Esophagus muscularis mucosa (tissue), 4 donors: ENCODE measurements around the gene RTCA. TPM values are rescaled to one million over a fixed set of nuclear protein-coding genes. Genes with fewer than 3 reads are reported as not detected.
"Not testable (repeated sequence)": the region's sequence is repeated elsewhere in the genome, so short reads cannot be mapped to it uniquely, and the experiment has no call there.

Experiments
- DNase-seq: peaks from one replicate; pipeline ENCODE4 v3.0.0-alpha.2; 2017; ENCODE audit errors: extremely low spot score
- H3K27ac ChIP-seq, 4 donors: fragments of 200-600 bp; sonication (generic); replicated peaks in 1 of 4; 1 replicate in 3 of 4; 2 replicates in 1 of 4; pipeline ENCODE4 v1.5.1; 2016 to 2019; ENCODE audit warnings: mild to moderate bottlenecking in 1 of 4
- H3K27me3 ChIP-seq, 4 donors: fragments of 200-600 bp; sonication (generic); one replicate each; pipeline versions ENCODE4 v1.5.1 to v1.6.0; 2016 to 2019
- H3K36me3 ChIP-seq, 4 donors: fragments of 200-600 bp; sonication (generic); one replicate each; pipeline ENCODE4 v1.5.1; 2016 to 2019
- H3K4me1 ChIP-seq, 4 donors: fragments of 200-600 bp; sonication (generic); one replicate each; pipeline ENCODE4 v1.5.1; 2016 to 2019
- H3K4me3 ChIP-seq, 4 donors: fragments of 200-600 bp; sonication (generic); 1 replicate in 2 of 4; 2 replicates in 2 of 4; pipeline ENCODE4 v1.5.1; 2016 to 2019; ENCODE audit warnings: mild to moderate bottlenecking in 4 of 4, moderate library complexity in 1 of 4
- H3K9me3 ChIP-seq, 4 donors: fragments of 200-600 bp; sonication (generic); 1 replicate in 3 of 4; 2 replicates in 1 of 4; pipeline ENCODE4 v1.5.1; 2016 to 2019
- CTCF ChIP-seq, 3 experiments: fragments of 200-600 bp in 2 of 3; fragments of 450-650 bp in 1 of 3; sonication (generic) in 2 of 3; IDR thresholded peaks; one replicate each; pipeline ENCODE4 v1.5.1; 2017 to 2019; ENCODE audit warnings: antibody characterized with exemption in 3 of 3, mild to moderate bottlenecking in 2 of 3, moderate library complexity in 1 of 3
- EP300 ChIP-seq: sonication (generic); formaldehyde crosslinking; IDR thresholded peaks from one replicate; pipeline ENCODE4 v1.6.1; 2017; ENCODE audit warnings: antibody characterized with exemption
- POLR2A ChIP-seq: fragments of 450-650 bp; IDR thresholded peaks from one replicate; pipeline ENCODE4 v1.6.1; 2017; ENCODE audit warnings: antibody characterized with exemption, moderate library complexity, mild to moderate bottlenecking, low read depth
- POLR2AphosphoS5 ChIP-seq, 2 donors: sonication (generic); formaldehyde crosslinking; IDR thresholded peaks; one replicate each; pipeline ENCODE4 v1.6.1; 2017; ENCODE audit warnings: antibody characterized with exemption in 2 of 2
- WGBS: methylation state at CpG from one replicate; pipeline ENCODE4 v1.1.5; 2018; 5-methylcytosine and 5-hydroxymethylcytosine counted together
- intact Hi-C: fragments of 100-400 bp; cut with DNase I; formaldehyde crosslinking; loops from one replicate; pipeline ENCODE4 v1.15.1; 2023
- total RNA-seq, 4 donors: library from RNA; depleted of rRNA; stranded (reverse); fragments of >200 nt; gene quantifications; one replicate each; pipeline versions ENCODE4 v1.1.0 to v1.2.1, GENCODE V29; 2016

The RTCA gene
- total RNA-seq, 4 donors from 2014 or later: 18.7 to 22.0 (median 21.4) TPM

GRCh38 chr1:100250807-100251206, 15.2 kb upstream of the RTCA start:
- WGBS: 91% methylated on average over 3 of the region's 3 CpGs
- Histone ChIP-seq H3K27ac (peak overlapping the region in 1 of 4 donors; percentile 91), H3K4me1 (peaks cover 4 to 25% (median 20%) of the 10 kb centered on the region in 4 donors), H3K4me3 (no peak overlapping the region), H3K36me3 (no peaks in the 10 kb centered on the region), H3K27me3 (no peaks in the 10 kb centered on the region), H3K9me3 (no peaks in the 10 kb centered on the region)
- intact Hi-C loops: no loop called here
- TF ChIP-seq POLR2A (no peak), EP300 (no peak), CTCF (IDR thresholded peaks at IDR 0.05) (no peak), POLR2AphosphoS5 (IDR thresholded peaks at IDR 0.05) (no peak)
- no peak for DNase-seq

GRCh38 chr1:100252901-100253300, 13.1 kb upstream of the RTCA start:
- TF ChIP-seq EP300 (no peak), POLR2A (no peak), POLR2AphosphoS5 (IDR thresholded peaks at IDR 0.05) (no peak), CTCF (IDR thresholded peaks at IDR 0.05) (no peak)
- H3K27ac ChIP-seq: no peak overlapping the region
- intact Hi-C loops: no loop called here
- no peak overlapping the region for H3K4me3 ChIP-seq
- no peaks in the 10 kb centered on the region for H3K9me3 ChIP-seq
- WGBS: 84% methylated on average over 4 of the region's 4 CpGs
- H3K36me3 ChIP-seq: no peaks in the 10 kb centered on the region
- H3K27me3 ChIP-seq: peaks cover 0 to 3% (median 0%) of the 10 kb centered on the region in 4 donors
- H3K4me1 ChIP-seq: peaks cover 4 to 18% (median 16%) of the 10 kb centered on the region in 4 donors
- DNase-seq: no peak

GRCh38 chr1:100253552-100253951, 12.5 kb upstream of the RTCA start:
- intact Hi-C loops: no loop called here
- DNase-seq: no peak
- Histone ChIP-seq H3K9me3 (no peaks in the 10 kb centered on the region), H3K4me3 (no peak overlapping the region), H3K27me3 (peaks cover 0 to 3% (median 0%) of the 10 kb centered on the region in 4 donors), H3K27ac (no peak overlapping the region), H3K36me3 (no peaks in the 10 kb centered on the region), H3K4me1 (peaks cover 3 to 12% (median 10%) of the 10 kb centered on the region in 4 donors)
- WGBS: 61% methylated on average over 10 of the region's 10 CpGs
- TF ChIP-seq EP300 (no peak), POLR2A (no peak), CTCF (IDR thresholded peaks at IDR 0.05) (no peak), POLR2AphosphoS5 (IDR thresholded peaks at IDR 0.05) (no peak)

- 90% methylated on average over 5 of the region's 5 CpGs for WGBS
- H3K27me3 ChIP-seq, intact Hi-C loops, DNase-seq, H3K36me3 ChIP-seq, H3K4me1 ChIP-seq, H3K27ac ChIP-seq, H3K4me3 ChIP-seq, H3K9me3 ChIP-seq: not testable (repeated sequence)
These were observed 9.7 kb upstream of the RTCA start for GRCh38 chr1:100256273-100256672.

- H3K4me1 ChIP-seq, H3K27me3 ChIP-seq, H3K9me3 ChIP-seq, intact Hi-C loops, H3K36me3 ChIP-seq, H3K27ac ChIP-seq, DNase-seq, H3K4me3 ChIP-seq: not testable (repeated sequence)
- WGBS: 76% methylated on average over 6 of the region's 6 CpGs
These were observed 7.6 kb upstream of the RTCA start for GRCh38 chr1:100258427-100258826.

GRCh38 chr1:100261686-100262085, 4.3 kb upstream of the RTCA start:
- H3K4me3 ChIP-seq: no peak overlapping the region
- no peak for DNase-seq
- no peak for TF ChIP-seq EP300
- no peak for TF ChIP-seq POLR2AphosphoS5 (IDR thresholded peaks at IDR 0.05)
- TF ChIP-seq CTCF (IDR thresholded peaks at IDR 0.05): no peak
- TF ChIP-seq POLR2A: no peak
- no peaks in the 10 kb centered on the region for H3K9me3 ChIP-seq
- H3K4me1 ChIP-seq: peaks cover 0 to 9% (median 9%) of the 10 kb centered on the region in 4 donors
- H3K27me3 ChIP-seq: no peaks in the 10 kb centered on the region
- no peak overlapping the region for H3K27ac ChIP-seq
- no peaks in the 10 kb centered on the region for H3K36me3 ChIP-seq
- intact Hi-C loops: loop anchor here (10.0 kb wide), 1 partner anchor 623 kb away; no protein-coding TSS in a partner anchor

GRCh38 chr1:100264081-100264480, 1.9 kb upstream of the RTCA start:
- intact Hi-C loops: loop anchor here (10.0 kb wide), 1 partner anchor 621 kb away; no protein-coding TSS in a partner anchor

More at GRCh38 chr1:100264081-100264480, 1.9 kb upstream of the RTCA start:
- Histone ChIP-seq H3K4me1 (peaks cover 11 to 33% (median 31%) of the 10 kb centered on the region in 4 donors), H3K36me3 (peaks cover 11 to 19% (median 15%) of the 10 kb centered on the region in 4 donors)
- 96% methylated on average over 5 of the region's 5 CpGs for WGBS
- not testable (repeated sequence) for H3K4me3 ChIP-seq, H3K27me3 ChIP-seq, H3K27ac ChIP-seq, DNase-seq, H3K9me3 ChIP-seq
